ENCODE measurements around the gene SLC16A4.

The SLC16A4 gene

DNA sequence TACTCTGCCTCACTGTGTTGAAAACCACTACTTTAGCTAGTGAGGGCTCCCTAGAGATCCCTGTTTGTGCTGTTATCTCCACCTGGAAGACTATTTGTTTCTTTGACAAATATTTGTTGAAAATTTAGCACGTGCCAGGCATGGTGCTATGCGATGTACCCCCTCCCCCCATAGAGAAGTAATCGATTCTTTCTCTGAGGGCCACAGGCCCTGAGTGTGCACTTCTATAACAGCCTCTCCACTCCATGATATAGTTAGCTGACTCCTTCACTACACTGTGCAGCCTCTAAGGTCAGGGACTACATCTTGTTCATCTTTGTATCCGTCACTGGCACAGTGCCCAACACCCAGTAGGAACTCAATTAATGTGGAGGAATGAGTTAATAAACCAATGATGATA, 69.0 kb downstream of the SLC16A4 start:
- no peak for DNase-seq

DNA sequence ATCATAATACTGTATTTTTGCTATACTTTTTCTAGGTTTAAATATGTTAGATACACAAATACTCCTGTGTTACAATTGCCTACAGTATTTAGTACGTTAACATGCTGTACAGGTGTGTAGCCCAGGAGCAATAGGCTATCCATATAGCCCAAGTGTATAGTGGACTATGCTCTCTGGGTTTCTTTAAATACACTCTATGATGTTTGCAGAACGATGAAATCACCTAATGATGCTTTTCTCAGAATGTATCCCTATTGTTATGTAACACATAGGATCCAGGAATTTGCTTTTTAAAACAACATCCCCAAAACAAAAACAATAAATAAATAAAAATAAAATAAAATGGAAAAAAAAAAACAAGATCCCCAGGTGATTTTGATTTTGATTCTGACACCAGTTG, 69.8 kb downstream of the SLC16A4 start:
- no peak for DNase-seq

GRCh38 chr1:110320168-110320518, 70.7 kb downstream of the SLC16A4 start:
- no peak for DNase-seq

- no peak for DNase-seq
Observed at GRCh38 chr1:110319332-110320167, 71.3 kb downstream of the SLC16A4 start.

DNA sequence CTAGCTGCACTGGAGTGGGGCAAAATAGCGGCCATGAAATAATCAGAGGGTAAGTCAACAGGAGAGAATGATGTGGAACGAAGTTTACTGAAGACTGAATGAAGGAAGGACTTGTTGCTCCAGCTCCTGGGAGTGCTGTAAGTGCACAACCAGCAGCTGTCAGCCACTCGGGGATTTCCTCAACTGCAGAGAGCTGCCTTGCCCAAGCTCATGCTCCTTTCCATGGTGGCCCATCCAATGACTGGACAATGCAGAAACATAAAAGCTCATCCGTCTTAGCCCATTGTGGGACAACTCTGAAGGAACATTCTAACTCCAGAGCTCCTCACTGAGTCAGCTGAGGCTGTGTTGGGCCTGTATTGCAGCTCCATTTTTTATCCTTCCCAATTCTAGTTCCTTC, 72.8 kb downstream of the SLC16A4 start:
- no peak for DNase-seq

DNA sequence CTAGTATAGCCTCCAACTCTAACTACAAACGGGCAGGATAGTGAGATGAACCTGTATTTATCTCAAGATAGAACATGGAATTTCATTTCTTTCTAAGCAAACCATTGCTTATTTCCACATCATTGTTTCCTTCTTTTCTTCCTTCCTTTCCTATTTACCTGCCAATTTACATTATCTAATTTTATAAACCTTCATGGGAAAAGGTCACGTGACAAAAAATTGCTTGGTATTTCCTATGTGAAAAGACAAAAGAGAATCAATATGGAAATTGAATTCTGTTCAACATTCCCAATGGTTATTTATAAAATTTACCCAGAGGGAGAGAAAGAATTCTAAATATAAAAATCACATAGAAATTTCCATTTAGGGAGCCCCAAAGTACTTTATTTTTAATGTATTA, 74.1 kb downstream of the SLC16A4 start:
- no peak for DNase-seq

Data from hematopoietic multipotent progenitor cell treated with erythropoietin and hydrocortisone succinate and interleukin-3 and kit ligand, for 6 days (in vitro differentiated cells).